HG03342 (cell line): ENCODE results near the gene OTULINL.

Experiments used
- ATAC-seq: cut with Tn5 transposase; IDR thresholded peaks from one replicate; pipeline ENCODE4 v1.9.1; 2021; ENCODE audit warnings: mild to moderate bottlenecking, moderate library complexity; ENCODE audit not compliant: unreplicated experiment

Gene OTULINL

GRCh38 chr5:14576206-14576605 is 5.4 kb upstream of the OTULINL start:
- ATAC-seq = no peak

DNA sequence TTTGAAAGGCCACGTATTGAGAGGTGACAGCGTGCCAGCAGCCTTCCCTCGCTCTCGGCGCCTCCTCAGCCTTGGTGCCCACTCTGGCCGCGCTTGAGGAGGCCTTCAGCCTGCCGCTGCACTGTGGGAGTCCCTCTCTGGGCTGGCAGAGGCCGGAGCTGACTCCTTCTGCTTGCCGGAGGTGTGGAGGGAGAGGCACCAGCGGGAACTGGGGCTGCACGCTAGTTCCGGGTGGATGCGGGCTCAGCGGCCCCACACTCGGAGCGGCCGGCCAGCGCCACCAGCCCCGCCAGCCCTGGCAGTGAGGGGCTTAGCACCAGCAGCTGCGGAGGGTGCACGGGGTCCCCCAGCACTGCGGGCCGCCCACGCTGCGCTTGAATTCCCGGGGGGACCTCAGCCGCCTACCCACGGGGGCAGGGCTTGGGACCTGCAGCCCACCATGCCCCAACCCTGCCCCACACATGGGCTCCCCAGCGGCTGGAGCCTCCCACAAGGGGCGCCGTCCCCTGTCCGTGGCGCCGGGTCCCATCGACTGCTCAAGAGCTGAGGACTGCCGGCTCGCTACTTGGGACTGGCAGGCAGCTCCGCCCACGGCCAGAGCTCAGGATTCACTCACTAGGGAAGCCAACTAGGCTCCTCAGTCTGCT is 4.4 kb upstream of the OTULINL start:
- no peak for ATAC-seq

- ATAC-seq = no peak
Observed at GRCh38 chr5:14577971-14578370, 3.6 kb upstream of the OTULINL start.

DNA sequence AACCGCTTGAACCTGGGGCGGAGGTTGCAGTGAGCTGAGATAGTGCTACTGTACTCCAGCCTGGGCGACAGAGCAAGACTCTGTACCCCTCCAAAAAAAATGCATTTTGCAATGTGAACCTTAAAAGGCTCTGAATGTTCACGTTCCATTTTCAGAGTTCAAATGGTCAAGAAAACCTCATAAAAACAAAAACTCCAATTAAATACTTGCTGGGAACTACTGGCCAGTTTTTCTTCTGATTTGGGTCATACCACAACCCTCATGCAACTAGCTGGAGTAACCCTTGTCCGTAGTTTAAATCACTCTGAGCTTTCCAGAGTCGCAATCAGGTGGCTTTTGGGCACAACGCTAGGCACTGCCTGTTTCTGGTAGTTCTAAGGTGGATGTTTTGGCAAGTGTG is 2.3 kb upstream of the OTULINL start:
- ATAC-seq = no peak

DNA sequence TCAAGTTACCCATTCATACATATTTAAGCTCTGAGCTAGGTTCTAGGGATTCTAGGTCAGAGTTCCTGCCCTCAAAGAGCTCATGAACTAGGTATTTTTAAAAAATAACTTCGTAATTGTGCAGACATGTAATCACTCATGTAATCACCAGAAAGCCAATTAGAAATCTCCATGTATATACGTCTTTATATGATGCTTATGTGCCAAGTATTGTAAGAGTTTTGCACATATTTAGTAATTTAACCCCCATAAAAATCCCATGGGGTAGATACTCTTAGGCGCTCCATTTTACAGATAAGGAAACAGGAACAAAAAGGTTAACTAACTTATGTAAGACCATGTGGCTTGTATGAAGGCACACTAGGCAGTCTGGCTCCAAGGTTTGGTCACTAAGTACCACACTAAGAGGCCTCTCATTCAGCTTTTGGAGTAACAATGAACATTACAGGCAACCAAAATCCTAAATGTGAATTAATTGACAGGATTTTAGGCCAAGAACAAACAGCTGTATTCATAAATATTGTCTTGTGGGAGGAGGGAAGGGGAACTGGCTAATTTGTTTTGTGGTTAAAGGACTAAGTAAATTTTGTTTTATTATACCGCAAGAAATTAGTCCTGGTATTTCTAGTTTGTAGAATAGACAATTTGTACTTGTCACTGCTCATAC is 1.7 kb upstream of the OTULINL start:
- no peak for ATAC-seq

GRCh38 chr5:14580398-14581034 is 1.1 kb upstream of the OTULINL start:
- ATAC-seq = no peak

GRCh38 chr5:14581891-14582796 is 552 bp downstream of the OTULINL start:
- ATAC-seq = peak; percentile 72

GRCh38 chr5:14582797-14583137 is 1.2 kb downstream of the OTULINL start:
- no peak for ATAC-seq

- no peak for ATAC-seq
Observed at GRCh38 chr5:14584848-14585247, 3.3 kb downstream of the OTULINL start.

- ATAC-seq = no peak
Observed at GRCh38 chr5:14587150-14587549, 5.6 kb downstream of the OTULINL start.

- peak; percentile 78 for ATAC-seq
Observed at GRCh38 chr5:14588145-14588544, 6.6 kb downstream of the OTULINL start.

DNA sequence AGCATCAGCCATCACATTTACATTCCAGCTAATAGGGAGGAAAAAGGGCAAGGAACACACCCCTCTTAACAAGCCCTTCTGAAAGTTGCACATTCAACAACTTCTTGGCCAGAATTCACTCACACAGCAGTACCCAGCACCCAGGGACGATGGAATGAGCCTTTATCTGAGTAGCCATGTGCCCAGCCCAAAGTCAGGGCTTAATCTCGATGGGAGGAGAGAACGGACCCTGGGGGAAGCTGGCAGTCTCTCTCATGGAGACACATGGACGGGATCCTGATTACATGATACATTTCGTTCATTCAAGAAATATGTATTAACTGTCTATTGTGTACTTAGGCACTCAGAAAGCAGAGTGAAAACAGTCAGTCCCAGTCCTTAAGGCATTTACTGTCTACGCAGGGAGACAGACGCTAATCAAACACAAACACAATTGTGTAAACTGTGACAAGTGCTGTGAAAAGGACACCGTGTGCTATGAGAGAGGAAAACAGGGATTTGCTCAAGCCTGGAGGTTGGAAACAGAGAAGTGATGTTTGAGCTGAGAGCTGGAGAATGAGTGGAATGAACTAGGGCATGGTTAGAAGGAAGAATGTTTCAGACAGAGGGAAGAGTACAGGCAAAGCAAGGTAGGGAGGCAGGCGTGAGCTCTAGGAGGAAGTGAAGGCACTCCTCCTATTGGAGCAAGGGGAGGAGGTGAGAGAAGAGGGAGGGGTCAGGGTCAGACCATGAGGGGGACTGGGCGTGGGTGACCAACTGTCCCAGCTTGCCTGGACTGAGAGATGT is 7.4 kb downstream of the OTULINL start:
- ATAC-seq = no peak

GRCh38 chr5:14590949-14591348 is 9.4 kb downstream of the OTULINL start:
- no peak for ATAC-seq

- ATAC-seq = no peak
Observed at GRCh38 chr5:14591548-14591947, 10.0 kb downstream of the OTULINL start.

DNA sequence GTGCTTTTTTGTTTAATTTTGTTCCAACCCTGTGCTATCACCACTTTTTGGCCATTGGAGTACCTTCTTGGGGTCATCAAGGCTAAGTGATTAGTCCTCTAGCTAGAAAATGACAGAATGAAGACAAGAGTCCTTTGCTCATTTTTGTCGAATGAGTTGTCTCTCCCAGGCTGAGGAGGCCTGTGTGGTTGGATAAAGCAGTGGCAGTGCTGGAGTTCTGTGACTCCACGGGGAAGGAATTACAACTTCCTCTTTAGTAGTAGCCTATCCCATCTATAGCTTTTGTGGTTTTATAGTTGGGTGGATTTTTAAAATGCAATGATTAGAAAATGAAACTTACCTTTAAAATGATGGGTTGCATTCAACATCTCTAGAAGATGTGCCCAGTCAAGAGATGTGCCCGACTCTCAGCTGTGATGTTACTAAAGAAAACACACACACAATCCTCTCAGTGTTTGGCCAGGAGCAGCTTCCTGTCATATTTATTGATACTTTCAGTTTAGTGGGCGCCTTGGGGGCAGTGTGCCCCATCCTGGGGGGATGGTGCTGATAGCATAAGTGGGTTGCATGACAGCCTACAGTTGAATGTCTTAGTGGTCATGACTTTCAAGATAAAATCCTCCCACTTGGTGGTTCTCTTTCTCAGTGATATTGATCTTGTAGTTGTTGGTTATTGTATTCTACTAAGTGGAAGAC is 11.9 kb downstream of the OTULINL start:
- ATAC-seq = no peak

- ATAC-seq = no peak
Observed at GRCh38 chr5:14594378-14595074, 12.9 kb downstream of the OTULINL start.

- peak; percentile 75 for ATAC-seq
Observed at GRCh38 chr5:14595189-14595588, 13.6 kb downstream of the OTULINL start.

DNA sequence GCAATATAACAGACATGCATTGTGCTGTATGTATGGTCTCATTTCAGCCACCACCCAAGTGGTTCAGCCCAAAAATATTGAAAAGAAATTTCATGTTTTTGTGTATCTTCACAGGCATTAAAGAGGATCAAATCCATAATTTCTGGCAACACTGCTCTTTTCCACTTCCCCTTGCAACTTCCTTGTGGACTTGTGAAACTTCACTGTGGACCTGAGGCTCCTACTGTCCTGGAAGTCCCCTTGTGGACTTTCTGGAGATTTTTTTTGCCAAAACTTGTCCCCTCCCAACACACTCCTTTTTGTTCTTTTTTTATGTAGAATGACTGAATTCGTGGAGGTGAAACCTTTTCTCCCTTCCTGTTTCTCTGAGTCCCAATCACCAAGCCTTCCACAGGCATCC is 14.3 kb downstream of the OTULINL start:
- no peak for ATAC-seq

DNA sequence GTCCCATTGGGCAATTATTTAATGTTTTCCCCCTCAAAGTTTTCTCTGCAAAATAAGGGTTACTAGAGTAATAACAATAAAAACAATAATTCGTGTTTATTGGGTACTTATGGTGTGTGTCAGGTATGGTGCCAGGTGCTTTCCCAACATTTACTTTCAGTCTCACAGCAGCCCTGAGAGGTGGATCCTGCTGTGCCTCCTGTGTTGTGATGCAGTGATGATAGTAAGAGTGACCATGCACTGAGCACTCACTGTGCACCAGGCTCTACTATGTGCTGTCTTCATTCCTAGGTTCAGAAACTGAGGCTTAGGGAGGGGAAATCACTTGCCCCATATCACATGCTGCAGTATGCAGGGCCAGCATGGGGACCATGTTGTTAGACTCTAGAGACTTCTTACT is 15.5 kb downstream of the OTULINL start:
- no peak for ATAC-seq
